ENCODE data around the gene MSLN.
"Not testable (repeated sequence)": the region's sequence is repeated elsewhere in the genome, so short reads cannot be mapped to it uniquely, and the experiment has no call there.

The MSLN gene

GRCh38 chr16:764848-765487 is 4.4 kb downstream of the MSLN start:
- Mint-ChIP-seq H3K4me1 (no peaks in the 10 kb centered on the region), H3K9me3 (no peaks in the 10 kb centered on the region), H3K4me3 (no peak overlapping the region), H3K27ac (no peak overlapping the region), H3K36me3 (no peaks in the 10 kb centered on the region), H3K27me3 (peaks cover 3% of the 10 kb centered on the region)
- DNase-seq = no peak
- CTCF ChIA-PET = no interaction called here

DNA sequence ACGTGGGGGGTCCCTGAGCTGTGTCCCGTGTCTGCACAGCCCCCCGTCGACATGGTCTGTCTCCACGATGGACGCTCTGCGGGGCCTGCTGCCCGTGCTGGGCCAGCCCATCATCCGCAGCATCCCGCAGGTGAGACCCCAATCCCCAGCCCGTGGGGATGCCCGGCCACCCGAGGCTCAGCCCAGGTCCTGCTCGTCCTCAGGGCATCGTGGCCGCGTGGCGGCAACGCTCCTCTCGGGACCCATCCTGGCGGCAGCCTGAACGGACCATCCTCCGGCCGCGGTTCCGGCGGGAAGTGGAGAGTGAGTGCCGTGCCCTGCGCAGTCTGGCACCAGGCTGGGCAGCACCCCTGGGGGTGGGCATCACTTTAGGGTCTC is 4.9 kb downstream of the MSLN start:
- Mint-ChIP-seq H3K27me3 (peaks cover 3% of the 10 kb centered on the region), H3K36me3 (no peaks in the 10 kb centered on the region), H3K9me3 (no peaks in the 10 kb centered on the region), H3K27ac (no peak overlapping the region), H3K4me1 (no peaks in the 10 kb centered on the region), H3K4me3 (no peak overlapping the region)
- no peak for DNase-seq
- CTCF ChIA-PET = no interaction called here

DNA sequence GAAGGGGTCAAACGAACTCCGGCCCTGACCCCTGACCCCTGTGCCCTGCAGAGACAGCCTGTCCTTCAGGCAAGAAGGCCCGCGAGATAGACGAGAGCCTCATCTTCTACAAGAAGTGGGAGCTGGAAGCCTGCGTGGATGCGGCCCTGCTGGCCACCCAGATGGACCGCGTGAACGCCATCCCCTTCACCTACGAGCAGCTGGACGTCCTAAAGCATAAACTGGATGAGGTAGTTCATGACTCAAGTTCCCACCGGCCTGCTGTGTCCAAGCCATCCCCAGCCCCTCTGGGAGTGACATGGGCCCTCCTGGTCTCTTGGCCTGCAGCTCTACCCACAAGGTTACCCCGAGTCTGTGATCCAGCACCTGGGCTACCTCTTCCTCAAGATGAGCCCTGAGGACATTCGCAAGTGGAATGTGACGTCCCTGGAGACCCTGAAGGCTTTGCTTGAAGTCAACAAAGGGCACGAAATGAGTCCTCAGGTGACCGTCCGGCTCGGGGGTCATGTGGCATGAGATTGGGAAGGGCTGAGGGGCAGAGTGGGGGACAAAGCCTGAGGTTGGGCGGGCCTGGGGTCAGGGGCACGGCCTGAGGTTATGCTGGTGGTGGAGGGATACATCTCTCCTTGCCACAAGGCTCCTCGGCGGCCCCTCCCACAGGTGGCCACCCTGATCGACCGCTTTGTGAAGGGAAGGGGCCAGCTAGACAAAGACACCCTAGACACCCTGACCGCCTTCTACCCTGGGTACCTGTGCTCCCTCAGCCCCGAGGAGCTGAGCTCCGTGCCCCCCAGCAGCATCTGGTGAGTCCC is 5.7 kb downstream of the MSLN start:
- Mint-ChIP-seq H3K27me3 (peaks cover 3% of the 10 kb centered on the region), H3K36me3 (no peaks in the 10 kb centered on the region), H3K27ac (no peak overlapping the region), H3K4me1 (no peaks in the 10 kb centered on the region), H3K9me3 (no peaks in the 10 kb centered on the region), H3K4me3 (no peak overlapping the region)
- CTCF ChIA-PET = no interaction called here
- DNase-seq = no peak

GRCh38 chr16:766820-767640 is 6.5 kb downstream of the MSLN start:
- Mint-ChIP-seq H3K36me3 (no peaks in the 10 kb centered on the region), H3K4me3 (no peak overlapping the region), H3K9me3 (no peaks in the 10 kb centered on the region), H3K4me1 (no peaks in the 10 kb centered on the region), H3K27me3 (peaks cover 3% of the 10 kb centered on the region), H3K27ac (no peak overlapping the region)
- DNase-seq = no peak
- CTCF ChIA-PET = no interaction called here

GRCh38 chr16:767743-768235 is 7.3 kb downstream of the MSLN start:
- Mint-ChIP-seq H3K36me3 (no peaks in the 10 kb centered on the region), H3K27me3 (peaks cover 3% of the 10 kb centered on the region)
- CTCF ChIA-PET = no interaction called here

DNA sequence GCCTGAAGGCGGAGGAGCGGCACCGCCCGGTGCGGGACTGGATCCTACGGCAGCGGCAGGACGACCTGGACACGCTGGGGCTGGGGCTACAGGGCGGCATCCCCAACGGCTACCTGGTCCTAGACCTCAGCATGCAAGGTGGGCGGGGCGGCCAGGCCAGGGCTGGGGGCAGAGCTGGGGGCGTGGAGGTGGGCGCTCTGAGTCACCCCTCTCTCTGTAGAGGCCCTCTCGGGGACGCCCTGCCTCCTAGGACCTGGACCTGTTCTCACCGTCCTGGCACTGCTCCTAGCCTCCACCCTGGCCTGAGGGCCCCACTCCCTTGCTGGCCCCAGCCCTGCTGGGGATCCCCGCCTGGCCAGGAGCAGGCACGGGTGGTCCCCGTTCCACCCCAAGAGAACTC is 7.9 kb downstream of the MSLN start:
- H3K9me3 Mint-ChIP-seq = no peaks in the 10 kb centered on the region
- DNase-seq = no peak
- peaks cover 3% of the 10 kb centered on the region for H3K27me3 Mint-ChIP-seq
- CTCF ChIA-PET = no interaction called here
- H3K4me1 Mint-ChIP-seq = no peaks in the 10 kb centered on the region
- H3K36me3 Mint-ChIP-seq = no peaks in the 10 kb centered on the region
- H3K4me3 Mint-ChIP-seq = no peak overlapping the region
- no peak overlapping the region for H3K27ac Mint-ChIP-seq

More at GRCh38 chr16:767743-768235, 7.3 kb downstream of the MSLN start:
- Mint-ChIP-seq H3K9me3 (no peaks in the 10 kb centered on the region), H3K4me1 (no peaks in the 10 kb centered on the region), H3K27ac (no peak overlapping the region), H3K4me3 (no peak overlapping the region)
- no peak for DNase-seq

DNA sequence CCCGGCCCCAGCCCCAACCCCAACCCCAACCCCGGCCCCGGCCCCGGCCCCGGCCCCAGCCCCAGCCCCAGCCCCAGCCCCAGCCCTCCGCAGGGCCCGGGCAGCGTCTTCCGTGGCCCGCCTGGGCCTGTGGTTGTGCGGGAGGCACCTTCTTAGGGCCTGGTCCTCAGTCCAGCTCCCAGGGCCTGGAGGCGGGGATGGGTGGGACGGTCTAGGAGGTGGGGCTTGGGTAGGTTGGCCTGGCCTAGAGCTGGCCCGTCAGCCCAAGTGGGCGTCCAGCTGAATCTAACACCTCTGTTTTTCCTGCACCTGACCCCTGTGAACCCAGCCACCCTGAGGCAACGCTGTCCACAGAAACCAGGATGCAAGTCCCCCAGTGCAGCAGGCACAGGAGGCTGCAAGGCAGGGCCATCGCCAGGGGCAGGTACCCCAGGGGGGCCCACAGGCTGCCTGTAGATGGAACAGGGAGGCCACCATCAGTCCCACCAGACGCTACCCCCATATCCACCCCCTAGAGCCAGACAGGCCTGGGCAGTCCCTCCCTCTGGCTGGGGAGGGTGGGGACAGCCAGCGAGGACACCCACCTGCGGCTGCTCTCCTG is 8.8 kb downstream of the MSLN start:
- H3K27me3 Mint-ChIP-seq = peaks cover 3% of the 10 kb centered on the region

GRCh38 chr16:769934-770333 is 9.4 kb downstream of the MSLN start:
- Mint-ChIP-seq H3K27ac (no peak overlapping the region), H3K36me3 (no peaks in the 10 kb centered on the region), H3K27me3 (peaks cover 3% of the 10 kb centered on the region), H3K9me3 (no peaks in the 10 kb centered on the region), H3K4me3 (no peak overlapping the region), H3K4me1 (no peaks in the 10 kb centered on the region)
- no peak for DNase-seq
- CTCF ChIA-PET = no interaction called here

More for the DNA sequence above, 8.8 kb downstream of the MSLN start:
- Mint-ChIP-seq H3K4me1 (no peaks in the 10 kb centered on the region), H3K27ac (no peak overlapping the region), H3K4me3 (no peak overlapping the region), H3K36me3 (no peaks in the 10 kb centered on the region), H3K9me3 (no peaks in the 10 kb centered on the region)
- no peak for DNase-seq
- CTCF ChIA-PET = no interaction called here

- Mint-ChIP-seq H3K4me1 (no peaks in the 10 kb centered on the region), H3K4me3 (no peak overlapping the region), H3K9me3 (no peaks in the 10 kb centered on the region), H3K27me3 (peaks cover 3% of the 10 kb centered on the region), H3K36me3 (no peaks in the 10 kb centered on the region), H3K27ac (no peak overlapping the region)
- CTCF ChIA-PET = no interaction called here
- no peak for DNase-seq
These were observed 9.9 kb downstream of the MSLN start for GRCh38 chr16:770411-770810.

GRCh38 chr16:772959-773358 is 12.4 kb downstream of the MSLN start:
- Mint-ChIP-seq H3K9me3 (no peaks in the 10 kb centered on the region), H3K27me3 (peaks cover 7% of the 10 kb centered on the region), H3K36me3 (no peaks in the 10 kb centered on the region), H3K4me1 (no peaks in the 10 kb centered on the region), H3K27ac (no peak overlapping the region), H3K4me3 (no peak overlapping the region)
- no peak for DNase-seq
- CTCF ChIA-PET = no interaction called here

DNA sequence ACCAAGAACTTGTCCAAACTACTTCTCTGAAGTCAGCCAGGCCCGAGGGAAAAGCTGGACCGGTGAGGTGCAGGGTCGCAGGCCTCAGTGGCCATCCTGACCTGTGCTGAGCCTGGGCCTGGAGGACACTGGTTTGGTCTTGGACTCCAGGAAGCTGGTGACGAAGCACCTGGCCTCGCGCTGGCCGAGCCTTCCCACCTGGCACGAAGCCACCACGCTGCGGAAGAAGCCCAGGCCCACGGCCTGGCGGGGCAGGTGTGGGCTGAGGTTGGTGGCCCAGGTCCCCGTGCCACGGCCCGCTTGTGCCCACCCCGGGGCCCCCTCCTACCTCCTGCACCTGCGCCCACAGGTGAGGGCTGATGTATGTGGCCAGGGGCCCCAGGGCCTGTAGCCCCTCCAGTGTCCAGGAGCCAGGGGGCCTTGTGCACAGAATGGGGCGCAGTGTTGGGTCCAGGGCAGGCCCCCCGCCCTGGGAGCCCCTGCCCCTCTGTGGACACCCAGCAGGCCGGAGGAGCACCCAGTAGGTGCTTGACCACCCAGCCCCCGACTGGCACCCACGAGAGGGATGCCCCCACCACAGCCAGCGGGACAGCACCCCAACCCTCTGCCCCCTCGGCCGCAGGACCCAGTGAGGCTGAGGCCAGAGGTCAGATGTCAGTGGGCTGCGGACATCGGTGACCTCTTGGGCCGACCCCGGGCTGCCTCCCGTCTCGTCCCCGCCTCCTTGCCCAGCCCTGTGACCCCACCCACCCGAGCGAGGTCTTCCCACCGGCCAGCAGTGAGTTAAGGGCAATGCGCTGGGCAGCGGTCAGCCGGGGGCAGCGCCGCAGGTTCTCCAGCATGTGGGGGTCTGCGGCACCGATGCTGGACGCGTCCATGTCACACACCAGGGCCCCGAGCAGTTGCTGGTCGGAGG is 13.8 kb downstream of the MSLN start:
- CTCF ChIA-PET = no interaction called here

GRCh38 chr16:775236-775796 is 14.8 kb downstream of the MSLN start:
- H3K9me3 Mint-ChIP-seq = no peaks in the 10 kb centered on the region
- H3K27me3 Mint-ChIP-seq = peaks cover 5% of the 10 kb centered on the region
- H3K27ac Mint-ChIP-seq = no peak overlapping the region
- CTCF ChIA-PET = no interaction called here
- no peak for DNase-seq
- H3K36me3 Mint-ChIP-seq = no peaks in the 10 kb centered on the region
- H3K4me1 Mint-ChIP-seq = no peaks in the 10 kb centered on the region
- H3K4me3 Mint-ChIP-seq = no peak overlapping the region

More for the DNA sequence above, 13.8 kb downstream of the MSLN start:
- DNase-seq = no peak
- Mint-ChIP-seq H3K4me1 (no peaks in the 10 kb centered on the region), H3K27me3 (peaks cover 5% of the 10 kb centered on the region), H3K36me3 (no peaks in the 10 kb centered on the region), H3K27ac (no peak overlapping the region), H3K4me3 (no peak overlapping the region), H3K9me3 (no peaks in the 10 kb centered on the region)

GRCh38 chr16:776298-776697 is 15.8 kb downstream of the MSLN start:
- H3K36me3 Mint-ChIP-seq, H3K4me1 Mint-ChIP-seq, H3K9me3 Mint-ChIP-seq, H3K27me3 Mint-ChIP-seq, DNase-seq, H3K4me3 Mint-ChIP-seq, H3K27ac Mint-ChIP-seq: not testable (repeated sequence)
- CTCF ChIA-PET = interaction anchor here (1.2 to 1.6 kb wide), 2 partner anchors 9 to 63 kb away, joined by 3 to 5 read pairs; no protein-coding TSS in a partner anchor
